CD8-positive, alpha-beta memory T cell (primary cell): ENCODE data around the gene ARMC12. TPM values are rescaled to one million over a fixed set of nuclear protein-coding genes. Genes with fewer than 3 reads are reported as not detected.

Experiments used
- CTCF ChIA-PET: fragments of 350-600 bp; sonication (Branson Sonifier 250); formaldehyde crosslinking; loops from one replicate; lab custom pipeline; 2021; ENCODE audit warnings: antibody characterized with exemption; lab: Charles Lee
- POLR2A ChIA-PET: fragments of 350-600 bp; sonication (Branson Sonifier 250); formaldehyde crosslinking; loops from one replicate; lab custom pipeline; 2021; ENCODE audit warnings: antibody characterized with exemption; lab: Charles Lee
- DNase-seq, 5 donors: peaks; one replicate each; pipeline versions ENCODE4 v3.0.0 to v3.0.0-alpha.2; 2020 to 2022; ENCODE audit warnings: mixed read lengths in 1 of 5
- H3K27ac ChIP-seq: one replicate; pipeline ENCODE4 v1.7.0; 2013; ENCODE audit warnings: low read depth, mild to moderate bottlenecking, low read length, moderate library complexity
- H3K27me3 ChIP-seq: 2 replicates; pipeline ENCODE4 v1.7.0; 2013; ENCODE audit warnings: low read length, mild to moderate bottlenecking; ENCODE audit not compliant: insufficient read depth, poor library complexity, severe bottlenecking
- H3K36me3 ChIP-seq: 2 replicates; pipeline ENCODE4 v1.7.0; 2013; ENCODE audit warnings: mild to moderate bottlenecking, low read length, moderate library complexity; ENCODE audit not compliant: insufficient read depth
- H3K4me1 ChIP-seq: 2 replicates; pipeline ENCODE4 v1.7.0; 2013; ENCODE audit warnings: mild to moderate bottlenecking, low read length, moderate library complexity; ENCODE audit not compliant: insufficient read depth
- H3K4me3 ChIP-seq: 2 replicates; pipeline ENCODE4 v1.7.0; 2013; ENCODE audit warnings: mild to moderate bottlenecking, low read length
- H3K9me3 ChIP-seq: 2 replicates; pipeline ENCODE4 v1.7.0; 2013; ENCODE audit warnings: mild to moderate bottlenecking, low read length
- H3K27ac Mint-ChIP-seq, 8 donors: one replicate each; pipeline ENCODE4 v1.8.0; 2020 to 2021; ENCODE audit warnings: mixed read lengths in 8 of 8, mild to moderate bottlenecking in 6 of 8, inconsistent platforms in 3 of 8, moderate library complexity in 3 of 8
- H3K27me3 Mint-ChIP-seq, 2 donors: one replicate each; pipeline ENCODE4 v1.8.0; 2020 to 2021; ENCODE audit warnings: mixed read lengths in 2 of 2, mild to moderate bottlenecking in 1 of 2, moderate library complexity in 1 of 2
- H3K36me3 Mint-ChIP-seq, 3 donors: one replicate each; pipeline ENCODE4 v1.8.0; 2020 to 2021; ENCODE audit warnings: mixed read lengths in 3 of 3, inconsistent platforms in 1 of 3, mild to moderate bottlenecking in 1 of 3
- H3K4me1 Mint-ChIP-seq, 3 donors: one replicate each; pipeline ENCODE4 v1.8.0; 2020 to 2021; ENCODE audit warnings: mixed read lengths in 3 of 3, inconsistent platforms in 1 of 3, mild to moderate bottlenecking in 1 of 3
- H3K4me3 Mint-ChIP-seq, 7 donors: one replicate each; pipeline ENCODE4 v1.8.0; 2020 to 2021; ENCODE audit warnings: mixed read lengths in 7 of 7, mild to moderate bottlenecking in 6 of 7, moderate library complexity in 4 of 7, inconsistent platforms in 2 of 7
- H3K9me3 Mint-ChIP-seq, 5 donors: one replicate each; pipeline ENCODE4 v1.8.0; 2020 to 2022; ENCODE audit warnings: mixed read lengths in 5 of 5, mild to moderate bottlenecking in 3 of 5, moderate library complexity in 2 of 5, inconsistent platforms in 1 of 5
- polyA plus RNA-seq: library from polyadenylated mRNA; unstranded; fragments of 300-500 nt; fragmentation: Illumina TruSeq; gene quantifications from one replicate; pipeline ENCODE4 v1.2.3, GENCODE V29; 2021
- total RNA-seq, 2 experiments: library from RNA; stranded (reverse); gene quantifications; one replicate each; pipeline ENCODE4 v1.2.3, GENCODE V29; 2021

ARMC12 gene
- total and polyA plus RNA-seq, 3 experiments from 2014 or later, result 0.26 to 0.38 (median 0.37) TPM

DNA sequence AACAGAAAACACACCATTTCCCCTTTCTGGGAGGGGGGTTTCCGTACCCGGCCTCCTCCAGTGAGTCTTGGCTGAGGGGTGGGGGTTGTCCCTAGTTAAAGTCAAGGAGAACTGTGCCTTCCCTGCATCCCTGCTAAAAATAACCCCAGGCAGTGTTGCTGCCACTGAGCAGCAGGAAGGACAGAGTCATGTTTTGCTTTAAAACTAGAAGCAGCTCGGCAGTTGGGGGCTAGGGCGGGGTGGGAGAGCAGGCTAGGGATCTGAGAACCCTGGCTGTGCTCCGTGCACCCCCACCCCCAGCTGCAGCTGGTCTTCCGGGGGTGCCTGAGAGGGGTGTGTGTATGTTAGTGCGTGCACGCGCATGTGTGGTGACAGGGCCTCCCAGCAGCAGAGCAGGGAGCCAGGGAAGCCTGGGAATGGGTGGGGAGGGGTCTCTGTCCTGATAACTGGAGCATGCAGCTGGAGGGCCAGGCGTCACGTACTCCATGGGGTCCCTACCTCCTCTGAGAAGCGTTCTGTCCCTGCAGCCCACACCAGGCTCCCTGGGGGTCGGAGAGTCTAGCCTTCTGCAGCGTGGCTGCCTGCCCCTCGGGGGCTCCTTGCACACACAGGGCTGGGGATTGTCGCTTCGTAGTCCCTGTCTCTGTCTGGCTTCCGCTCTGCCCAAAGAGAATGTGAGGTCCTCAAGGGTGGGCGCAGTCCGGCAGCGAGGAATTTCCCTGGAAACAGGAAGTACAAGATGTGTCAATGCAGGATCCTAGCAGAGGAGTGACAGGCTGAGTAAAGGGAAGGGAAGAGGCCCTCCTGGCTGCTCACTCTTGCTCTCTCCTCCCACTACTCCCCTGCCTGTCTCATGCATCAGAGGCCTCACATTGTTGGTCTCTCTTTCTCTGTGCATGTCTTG lies 16.8 kb upstream of the ARMC12 start:
- no peaks in the 10 kb centered on the region for H3K9me3 ChIP-seq
- DNase-seq, result peak in 1 of 5 donors; percentile 33
- ChIA-PET CTCF (interaction anchor here (0.9 to 1.6 kb wide), 2 partner anchors 16 to 17 kb away, joined by 3 read pairs; partner anchors contain the start of gene ARMC12), POLR2A (interaction anchor here (0.6 to 1.2 kb wide), 2 partner anchors 12 to 285 kb away, joined by 3 read pairs; no protein-coding TSS in a partner anchor)
- H3K27ac ChIP-seq, result peak overlapping the region; percentile 30
- Mint-ChIP-seq H3K27ac (peak overlapping the region in 4 of 8 donors; percentile 33 to 85 (median 48)), H3K36me3 (no peaks in the 10 kb centered on the region), H3K27me3 (peaks cover 0 to 3% of the 10 kb centered on the region in 2 donors), H3K4me3 (peak overlapping the region in 5 of 7 donors; percentile 19 to 66 (median 43)), H3K4me1 (peaks cover 41 to 81% (median 58%) of the 10 kb centered on the region in 3 donors), H3K9me3 (no peaks in the 10 kb centered on the region)
- peaks cover 56% of the 10 kb centered on the region for H3K4me1 ChIP-seq
- H3K4me3 ChIP-seq, result peak overlapping the region; percentile 19
- no peaks in the 10 kb centered on the region for H3K27me3 ChIP-seq
- no peaks in the 10 kb centered on the region for H3K36me3 ChIP-seq

DNA sequence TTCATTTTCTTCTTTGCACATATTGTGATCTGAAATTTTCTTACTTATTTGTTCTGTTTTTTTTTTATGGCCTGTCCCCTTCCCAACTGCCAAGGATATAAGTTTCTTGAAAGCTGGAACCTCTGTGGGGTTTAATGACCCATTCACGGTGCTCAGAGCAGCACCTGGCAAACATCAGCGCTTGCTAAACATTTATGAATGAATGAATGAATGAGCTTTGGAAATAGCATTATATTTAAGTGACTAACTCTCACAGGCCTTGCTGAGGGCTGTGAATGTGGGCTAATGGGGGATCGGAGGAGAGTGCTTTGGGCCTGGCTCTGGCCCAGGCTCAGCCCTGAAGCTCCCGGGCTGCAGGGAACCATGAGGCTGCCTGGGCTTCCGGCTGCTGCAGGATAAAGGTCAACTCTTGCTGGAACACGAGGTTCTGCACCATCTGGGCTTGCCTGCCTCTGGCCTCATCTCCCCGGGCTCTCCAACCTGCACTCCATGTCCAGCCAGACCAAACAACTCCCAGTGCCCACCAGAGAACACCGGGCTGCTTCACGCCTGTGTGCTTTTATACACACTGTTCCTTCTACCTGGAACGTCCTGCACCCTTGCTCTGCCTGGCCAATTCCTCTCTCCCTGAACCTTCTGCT lies 14.6 kb upstream of the ARMC12 start:
- H3K9me3 ChIP-seq, result no peaks in the 10 kb centered on the region
- H3K4me1 Mint-ChIP-seq, result peaks cover 57 to 84% (median 78%) of the 10 kb centered on the region in 3 donors
- ChIA-PET CTCF (no interaction called here), POLR2A (no interaction called here)
- no peak for DNase-seq
- no peaks in the 10 kb centered on the region for H3K27me3 ChIP-seq
- H3K9me3 Mint-ChIP-seq, result no peaks in the 10 kb centered on the region
- no peaks in the 10 kb centered on the region for H3K36me3 Mint-ChIP-seq
- H3K36me3 ChIP-seq, result no peaks in the 10 kb centered on the region
- H3K4me3 Mint-ChIP-seq, result no peak overlapping the region
- H3K4me1 ChIP-seq, result peaks cover 73% of the 10 kb centered on the region
- H3K27ac Mint-ChIP-seq, result peak overlapping the region in 3 of 8 donors; percentile 17 to 50 (median 22)
- H3K27ac ChIP-seq, result no peak overlapping the region
- no peaks in the 10 kb centered on the region for H3K27me3 Mint-ChIP-seq
- no peak overlapping the region for H3K4me3 ChIP-seq

DNA sequence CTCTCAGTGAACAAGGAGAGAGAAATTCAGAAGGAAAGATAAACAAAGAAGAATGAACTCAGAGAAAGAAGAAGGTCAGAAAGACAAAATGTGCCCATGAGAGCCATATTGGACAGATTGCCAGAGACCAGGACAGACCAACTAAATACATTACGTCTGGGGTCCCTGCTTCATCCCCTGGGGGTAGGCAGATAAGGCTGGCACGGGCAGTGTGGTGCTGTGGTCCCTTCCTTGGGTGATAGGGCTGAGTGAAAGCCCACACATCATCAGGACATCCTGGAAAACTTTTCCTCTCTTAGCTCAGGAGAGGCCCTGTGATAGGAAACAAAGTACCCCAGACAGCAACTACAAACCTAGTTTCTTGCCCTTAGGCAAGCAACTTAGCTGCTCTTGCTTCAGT lies 13.2 kb upstream of the ARMC12 start:
- no peak overlapping the region for H3K4me3 Mint-ChIP-seq
- POLR2A ChIA-PET, result no interaction called here
- no peaks in the 10 kb centered on the region for H3K9me3 Mint-ChIP-seq
- no peaks in the 10 kb centered on the region for H3K9me3 ChIP-seq
- peak overlapping the region in 4 of 8 donors; percentile 19 to 88 (median 60) for H3K27ac Mint-ChIP-seq
- peaks cover 55 to 81% (median 75%) of the 10 kb centered on the region in 3 donors for H3K4me1 Mint-ChIP-seq
- no peaks in the 10 kb centered on the region for H3K36me3 ChIP-seq
- DNase-seq, result no peak
- CTCF ChIA-PET, result interaction anchor here (1.1 to 5.2 kb wide), 2 partner anchors 13 kb away, joined by 4 to 43 read pairs; partner anchors contain the start of gene ARMC12
- H3K4me1 ChIP-seq, result peaks cover 70% of the 10 kb centered on the region
- H3K36me3 Mint-ChIP-seq, result no peaks in the 10 kb centered on the region
- H3K27ac ChIP-seq, result no peak overlapping the region
- H3K4me3 ChIP-seq, result no peak overlapping the region
- H3K27me3 ChIP-seq, result no peaks in the 10 kb centered on the region
- H3K27me3 Mint-ChIP-seq, result peaks cover 0 to 4% of the 10 kb centered on the region in 2 donors

DNA sequence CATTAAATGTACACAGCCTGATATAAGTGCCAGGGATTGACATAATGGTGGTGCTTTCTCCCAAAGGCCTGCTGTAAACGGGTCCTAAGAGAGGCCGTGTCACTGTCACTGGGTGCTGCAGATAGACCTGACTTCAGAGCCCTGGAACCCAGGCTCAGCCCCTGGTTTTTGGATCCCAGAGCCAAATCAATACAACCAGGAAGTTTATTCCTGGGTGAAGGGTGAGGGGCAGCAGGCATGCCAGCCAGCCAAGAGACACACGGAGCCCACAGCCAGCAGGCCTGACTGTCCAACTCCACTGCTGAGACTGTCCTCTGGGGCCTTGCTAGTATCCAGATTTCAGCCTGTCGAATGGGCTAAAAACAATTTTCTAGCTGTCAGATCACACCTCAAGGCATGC lies 12.8 kb upstream of the ARMC12 start:
- Histone ChIP-seq H3K4me3 (no peak overlapping the region), H3K27me3 (no peaks in the 10 kb centered on the region), H3K36me3 (no peaks in the 10 kb centered on the region), H3K9me3 (no peaks in the 10 kb centered on the region), H3K4me1 (peaks cover 70% of the 10 kb centered on the region), H3K27ac (no peak overlapping the region)
- Mint-ChIP-seq H3K27ac (peak overlapping the region in 5 of 8 donors; percentile 19 to 93 (median 79)), H3K4me3 (no peak overlapping the region), H3K27me3 (peaks cover 0 to 4% of the 10 kb centered on the region in 2 donors), H3K36me3 (no peaks in the 10 kb centered on the region), H3K4me1 (peaks cover 55 to 81% (median 75%) of the 10 kb centered on the region in 3 donors), H3K9me3 (no peaks in the 10 kb centered on the region)
- ChIA-PET CTCF (interaction anchor here (5.2 kb wide), 1 partner anchor 13 kb away, joined by 43 read pairs; the partner anchor contains the start of gene ARMC12), POLR2A (interaction anchor here (0.6 kb wide), 1 partner anchor 280 kb away, joined by 3 read pairs; no protein-coding TSS in a partner anchor)
- no peak for DNase-seq

DNA sequence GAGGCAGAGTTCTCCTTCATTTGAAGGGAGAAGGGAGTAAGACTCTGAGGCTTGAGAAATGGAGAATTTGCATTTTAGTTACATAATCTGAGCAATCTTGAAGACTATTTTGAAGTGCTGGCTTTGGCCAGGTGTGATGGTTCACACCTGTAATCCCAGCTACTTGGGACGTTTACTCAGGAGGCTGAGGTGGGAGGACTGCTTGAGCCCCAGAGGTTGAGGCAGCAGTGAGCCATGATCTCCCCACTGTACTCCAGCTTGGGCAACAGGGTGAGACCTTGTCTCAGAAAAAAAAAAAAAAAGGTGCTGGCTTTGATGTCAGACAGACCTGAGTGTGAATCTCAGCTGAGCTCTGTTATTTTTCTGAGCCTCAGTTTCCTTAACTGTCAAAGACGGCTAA lies 12.4 kb upstream of the ARMC12 start:
- no peak overlapping the region for H3K4me3 ChIP-seq
- no peak for DNase-seq
- H3K27me3 ChIP-seq, result no peaks in the 10 kb centered on the region
- H3K36me3 ChIP-seq, result no peaks in the 10 kb centered on the region
- Mint-ChIP-seq H3K27ac (peak overlapping the region in 7 of 8 donors; percentile 19 to 93 (median 70)), H3K4me3 (no peak overlapping the region), H3K27me3 (peaks cover 0 to 4% of the 10 kb centered on the region in 2 donors), H3K4me1 (peaks cover 55 to 81% (median 75%) of the 10 kb centered on the region in 3 donors), H3K9me3 (no peaks in the 10 kb centered on the region), H3K36me3 (no peaks in the 10 kb centered on the region)
- H3K4me1 ChIP-seq, result peaks cover 70% of the 10 kb centered on the region
- no peak overlapping the region for H3K27ac ChIP-seq
- H3K9me3 ChIP-seq, result no peaks in the 10 kb centered on the region
- ChIA-PET CTCF (interaction anchor here (5.2 kb wide), 1 partner anchor 12 kb away, joined by 43 read pairs; the partner anchor contains the start of gene ARMC12), POLR2A (interaction anchor here (0.6 kb wide), 1 partner anchor 280 kb away, joined by 3 read pairs; no protein-coding TSS in a partner anchor)

DNA sequence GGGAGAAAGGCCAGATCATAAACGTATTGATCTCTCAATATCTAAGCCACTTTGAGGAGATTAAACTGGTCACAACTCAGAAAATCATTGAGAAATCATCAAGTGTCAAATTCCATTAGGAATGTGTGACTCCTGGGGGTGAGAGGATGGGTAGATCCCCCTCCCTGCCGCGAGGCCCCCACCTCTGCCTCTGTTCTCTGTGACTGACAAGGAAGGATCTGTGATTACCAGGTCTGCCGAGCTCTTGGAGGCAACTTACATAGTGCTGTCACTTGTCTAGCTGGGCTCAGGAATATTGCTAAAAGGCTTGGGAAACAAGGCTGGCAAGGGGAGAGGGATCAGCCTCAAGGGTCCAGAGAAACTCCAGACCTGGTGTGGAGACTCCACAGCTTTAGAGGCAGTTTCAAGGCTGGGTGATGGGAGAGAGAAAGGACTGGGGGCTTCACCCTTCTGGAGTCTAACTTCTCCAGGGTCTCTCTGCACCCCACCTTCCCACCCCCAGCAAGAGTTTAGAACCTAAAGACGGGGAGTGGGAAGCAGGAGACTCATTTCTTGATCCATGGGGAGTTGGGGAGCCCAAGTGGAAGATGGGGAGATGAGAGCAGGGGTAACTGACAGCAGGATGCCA lies 11.6 kb upstream of the ARMC12 start:
- Histone ChIP-seq H3K36me3 (no peaks in the 10 kb centered on the region), H3K27ac (no peak overlapping the region), H3K9me3 (no peaks in the 10 kb centered on the region), H3K4me1 (peaks cover 70% of the 10 kb centered on the region), H3K4me3 (no peak overlapping the region), H3K27me3 (no peaks in the 10 kb centered on the region)
- DNase-seq, result no peak
- ChIA-PET CTCF (interaction anchor here (0.8 to 5.2 kb wide), 4 partner anchors 12 to 383 kb away, joined by 3 to 43 read pairs (median 6); partner anchors contain the start of gene ARMC12), POLR2A (no interaction called here)
- H3K27ac Mint-ChIP-seq, result peak overlapping the region; percentile 55 to 88 (median 66)
- no peaks in the 10 kb centered on the region for H3K9me3 Mint-ChIP-seq
- H3K36me3 Mint-ChIP-seq, result no peaks in the 10 kb centered on the region
- H3K27me3 Mint-ChIP-seq, result peaks cover 0 to 4% of the 10 kb centered on the region in 2 donors
- peaks cover 61 to 81% (median 75%) of the 10 kb centered on the region in 3 donors for H3K4me1 Mint-ChIP-seq
- H3K4me3 Mint-ChIP-seq, result peak overlapping the region in 3 of 7 donors; percentile 15 to 63 (median 28)

DNA sequence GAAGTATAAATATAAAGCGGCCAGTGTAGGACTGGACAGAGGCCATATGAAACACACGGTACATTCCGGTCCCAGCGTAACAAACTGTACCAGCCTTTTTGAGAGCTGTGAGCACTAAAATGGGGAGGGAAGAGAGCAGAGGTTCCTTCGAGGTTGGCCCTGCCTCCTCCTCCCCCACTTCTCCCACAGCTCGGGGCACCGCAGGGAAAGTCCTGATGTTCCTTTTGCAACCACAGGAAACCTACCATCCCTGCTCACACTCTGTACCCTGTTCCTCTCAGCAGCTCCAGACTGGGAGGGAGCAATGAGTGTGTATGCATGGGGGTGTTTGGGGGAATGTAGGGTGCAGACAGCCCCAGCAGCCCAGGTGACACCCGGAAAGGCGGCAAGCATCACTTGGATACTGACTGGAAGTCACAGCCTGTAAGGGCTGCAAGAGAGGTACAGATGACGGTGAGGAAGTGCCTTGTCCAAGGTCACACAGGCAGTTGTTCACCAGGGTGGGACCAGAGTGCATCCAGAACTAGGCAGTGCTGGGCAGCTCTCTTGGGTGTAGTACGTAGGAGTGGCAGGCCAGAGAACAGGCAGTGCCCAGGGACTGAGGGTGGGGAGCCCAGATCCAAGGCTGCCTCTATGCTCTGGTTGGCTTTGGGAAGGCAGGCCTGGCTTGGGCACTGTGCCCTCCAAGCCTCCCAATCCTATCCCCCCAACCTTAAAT lies 11.0 kb upstream of the ARMC12 start:
- DNase-seq, result peak in 2 of 5 donors; percentile 10 to 49
- H3K4me3 ChIP-seq, result peak overlapping the region; percentile 46
- peak overlapping the region; percentile 72 to 89 (median 78) for H3K4me3 Mint-ChIP-seq

More for the DNA sequence above, 11.0 kb upstream of the ARMC12 start:
- ChIA-PET CTCF (interaction anchor here (0.8 to 5.2 kb wide), 5 partner anchors 11 to 384 kb away, joined by 3 to 43 read pairs (median 6); partner anchors contain the start of gene ARMC12), POLR2A (interaction anchor here (0.6 kb wide), 1 partner anchor 33 kb away, joined by 5 read pairs; no protein-coding TSS in a partner anchor)
- Histone ChIP-seq H3K27ac (no peak overlapping the region), H3K36me3 (no peaks in the 10 kb centered on the region), H3K4me1 (peaks cover 70% of the 10 kb centered on the region), H3K27me3 (no peaks in the 10 kb centered on the region), H3K9me3 (no peaks in the 10 kb centered on the region)
- Mint-ChIP-seq H3K27ac (peak overlapping the region; percentile 38 to 93 (median 88)), H3K27me3 (peaks cover 0 to 4% of the 10 kb centered on the region in 2 donors), H3K9me3 (no peaks in the 10 kb centered on the region), H3K36me3 (no peaks in the 10 kb centered on the region), H3K4me1 (peaks cover 63 to 81% (median 77%) of the 10 kb centered on the region in 3 donors)
